ENCODE measurements around the gene SCN4A.

- TF ChIP-seq CTCF (IDR thresholded peaks at IDR 0.05) (no peak), POLR2A (IDR thresholded peaks at IDR 0.05) (no peak)
Measured at GRCh38 chr17:63944736-63945499, 27.8 kb downstream of the SCN4A start.

All from Peyer's patch (tissue), 4 donors.